Vagina (tissue), 2 donors: ENCODE data around the gene CLN3. TPM values are rescaled to one million over a fixed set of nuclear protein-coding genes. Genes with fewer than 3 reads are reported as not detected.
"Not testable (repeated sequence)": the region's sequence is repeated elsewhere in the genome, so short reads cannot be mapped to it uniquely, and the experiment has no call there.

ENCODE experiments used
- DNase-seq, 2 donors: peaks; one replicate each; pipeline ENCODE4 v3.0.0-alpha.2; 2017; ENCODE audit errors: extremely low spot score in 2 of 2
- H3K27ac ChIP-seq: fragments of 200-600 bp; sonication (generic); one replicate; pipeline ENCODE4 v1.5.1; 2019
- H3K27me3 ChIP-seq: fragments of 200-600 bp; sonication (generic); one replicate; pipeline ENCODE4 v1.5.1; 2019
- H3K36me3 ChIP-seq, 2 donors: fragments of 200-600 bp; sonication (generic); one replicate each; pipeline ENCODE4 v1.5.1; 2017 to 2019
- H3K4me1 ChIP-seq: fragments of 200-600 bp; sonication (generic); one replicate; pipeline ENCODE4 v1.5.1; 2019
- H3K4me3 ChIP-seq, 2 donors: fragments of 200-600 bp; sonication (generic); 1 replicate in 1 of 2; 2 replicates in 1 of 2; pipeline ENCODE4 v1.5.1; 2016 to 2019
- H3K9me3 ChIP-seq: fragments of 200-600 bp; sonication (generic); one replicate; pipeline ENCODE4 v1.5.1; 2019
- CTCF ChIP-seq, 3 experiments: fragments of 450-650 bp in 2 of 3; fragments of 200-600 bp in 1 of 3; sonication (generic) in 1 of 3; IDR thresholded peaks; one replicate each; pipeline ENCODE4 v1.5.1; 2017 to 2019; ENCODE audit warnings: antibody characterized with exemption in 3 of 3, mild to moderate bottlenecking in 2 of 3, moderate library complexity in 2 of 3
- POLR2A ChIP-seq, 2 donors: fragments of 450-650 bp; IDR thresholded peaks; one replicate each; pipeline ENCODE4 v1.6.1; 2017; ENCODE audit warnings: antibody characterized with exemption in 2 of 2, mild to moderate bottlenecking in 2 of 2, moderate library complexity in 2 of 2
- POLR2AphosphoS5 ChIP-seq, 2 donors: sonication (generic); formaldehyde crosslinking; IDR thresholded peaks; one replicate each; pipeline ENCODE4 v1.9.0; 2017; ENCODE audit warnings: antibody characterized with exemption in 2 of 2, mild to moderate bottlenecking in 2 of 2, low read depth in 1 of 2; ENCODE audit not compliant: insufficient read depth in 1 of 2
- intact Hi-C: fragments of 100-400 bp; cut with DNase I; formaldehyde crosslinking; loops from one replicate; pipeline ENCODE4 v1.15.1; 2023
- total RNA-seq: library from RNA; depleted of rRNA; stranded (reverse); fragments of >200 nt; gene quantifications from one replicate; pipeline ENCODE4 v1.2.3, GENCODE V29; 2016

The CLN3 gene
- total RNA-seq, 1 donor from 2014 or later: 22.8 TPM

- Histone ChIP-seq H3K27me3 (no peaks in the 10 kb centered on the region), H3K9me3 (no peaks in the 10 kb centered on the region), H3K27ac (peak overlapping the region; percentile 80), H3K4me3 (peak overlapping the region; percentile 85 to 95), H3K4me1 (peaks cover 22% of the 10 kb centered on the region), H3K36me3 (peaks cover 0 to 26% of the 10 kb centered on the region in 2 donors)
- peak in 1 of 2 donors; percentile 91 for DNase-seq
- intact Hi-C loops: loop anchor here (5.0 kb wide), 2 partner anchors 46 to 61 kb away; partner anchors contain the start of genes NUPR1 and SGF29
- TF ChIP-seq POLR2AphosphoS5 (IDR thresholded peaks at IDR 0.05; ENCODE audit: insufficient read depth in 1 of 2, low read depth in 1 of 2): no peak
- TF ChIP-seq CTCF (IDR thresholded peaks at IDR 0.05): no peak
- TF ChIP-seq POLR2A (IDR thresholded peaks at IDR 0.05): no peak
These were observed 474 bp downstream of the CLN3 start for GRCh38 chr16:28491230-28491969.

GRCh38 chr16:28486266-28486665, 5.6 kb downstream of the CLN3 start:
- no peaks in the 10 kb centered on the region for H3K27me3 ChIP-seq
- H3K36me3 ChIP-seq: peaks cover 0 to 58% of the 10 kb centered on the region in 2 donors
- no peak for DNase-seq
- intact Hi-C loops: no loop called here
- H3K4me3 ChIP-seq: no peak overlapping the region
- no peak overlapping the region for H3K27ac ChIP-seq
- TF ChIP-seq POLR2AphosphoS5 (IDR thresholded peaks at IDR 0.05; ENCODE audit: insufficient read depth in 1 of 2, low read depth in 1 of 2) (no peak), POLR2A (IDR thresholded peaks at IDR 0.05) (no peak), CTCF (IDR thresholded peaks at IDR 0.05) (no peak)
- H3K9me3 ChIP-seq: no peaks in the 10 kb centered on the region
- peaks cover 21% of the 10 kb centered on the region for H3K4me1 ChIP-seq

GRCh38 chr16:28483361-28483760, 8.5 kb downstream of the CLN3 start:
- H3K27ac ChIP-seq, H3K4me3 ChIP-seq, H3K9me3 ChIP-seq, H3K27me3 ChIP-seq, H3K4me1 ChIP-seq, intact Hi-C loops, DNase-seq: not testable (repeated sequence)
- peaks cover 0 to 58% of the 10 kb centered on the region in 2 donors for H3K36me3 ChIP-seq

GRCh38 chr16:28482026-28482425, 9.8 kb downstream of the CLN3 start:
- DNase-seq: no peak
- no peaks in the 10 kb centered on the region for H3K4me1 ChIP-seq
- intact Hi-C loops: no loop called here
- no peaks in the 10 kb centered on the region for H3K9me3 ChIP-seq
- TF ChIP-seq POLR2AphosphoS5 (IDR thresholded peaks at IDR 0.05; ENCODE audit: insufficient read depth in 1 of 2, low read depth in 1 of 2) (no peak), POLR2A (IDR thresholded peaks at IDR 0.05) (no peak), CTCF (IDR thresholded peaks at IDR 0.05) (no peak)
- no peaks in the 10 kb centered on the region for H3K27me3 ChIP-seq
- H3K4me3 ChIP-seq: no peak overlapping the region
- H3K36me3 ChIP-seq: peaks cover 0 to 58% of the 10 kb centered on the region in 2 donors
- no peak overlapping the region for H3K27ac ChIP-seq

GRCh38 chr16:28478506-28479180, 13.2 kb downstream of the CLN3 start:
- H3K4me3 ChIP-seq: no peak overlapping the region
- no peak for DNase-seq
- H3K4me1 ChIP-seq: no peaks in the 10 kb centered on the region
- no peaks in the 10 kb centered on the region for H3K27me3 ChIP-seq
- TF ChIP-seq POLR2A (IDR thresholded peaks at IDR 0.05) (no peak), POLR2AphosphoS5 (IDR thresholded peaks at IDR 0.05; ENCODE audit: insufficient read depth in 1 of 2, low read depth in 1 of 2) (no peak), CTCF (IDR thresholded peaks at IDR 0.05) (no peak)
- H3K27ac ChIP-seq: no peak overlapping the region
- intact Hi-C loops: no loop called here
- H3K36me3 ChIP-seq: peaks cover 0 to 59% of the 10 kb centered on the region in 2 donors
- H3K9me3 ChIP-seq: no peaks in the 10 kb centered on the region
